GM23248 (cell line): ENCODE measurements around the gene PRR23A.

Experiments used
- EZH2 ChIP-seq: fragments of 200-600 bp; sonication (generic); IDR thresholded peaks from 2 replicates; pipeline ENCODE4 v1.6.1; 2018; ENCODE audit warnings: antibody characterized with exemption, mild to moderate bottlenecking; ENCODE audit not compliant: insufficient read depth, poor library complexity, severe bottlenecking
- EZH2phosphoT487 ChIP-seq: fragments of 200-600 bp; sonication (generic); IDR thresholded peaks from 2 replicates; pipeline ENCODE4 v1.6.1; 2018; ENCODE audit warnings: antibody characterized with exemption, moderate library complexity, mild to moderate bottlenecking, low read depth; ENCODE audit not compliant: insufficient read depth

DNA sequence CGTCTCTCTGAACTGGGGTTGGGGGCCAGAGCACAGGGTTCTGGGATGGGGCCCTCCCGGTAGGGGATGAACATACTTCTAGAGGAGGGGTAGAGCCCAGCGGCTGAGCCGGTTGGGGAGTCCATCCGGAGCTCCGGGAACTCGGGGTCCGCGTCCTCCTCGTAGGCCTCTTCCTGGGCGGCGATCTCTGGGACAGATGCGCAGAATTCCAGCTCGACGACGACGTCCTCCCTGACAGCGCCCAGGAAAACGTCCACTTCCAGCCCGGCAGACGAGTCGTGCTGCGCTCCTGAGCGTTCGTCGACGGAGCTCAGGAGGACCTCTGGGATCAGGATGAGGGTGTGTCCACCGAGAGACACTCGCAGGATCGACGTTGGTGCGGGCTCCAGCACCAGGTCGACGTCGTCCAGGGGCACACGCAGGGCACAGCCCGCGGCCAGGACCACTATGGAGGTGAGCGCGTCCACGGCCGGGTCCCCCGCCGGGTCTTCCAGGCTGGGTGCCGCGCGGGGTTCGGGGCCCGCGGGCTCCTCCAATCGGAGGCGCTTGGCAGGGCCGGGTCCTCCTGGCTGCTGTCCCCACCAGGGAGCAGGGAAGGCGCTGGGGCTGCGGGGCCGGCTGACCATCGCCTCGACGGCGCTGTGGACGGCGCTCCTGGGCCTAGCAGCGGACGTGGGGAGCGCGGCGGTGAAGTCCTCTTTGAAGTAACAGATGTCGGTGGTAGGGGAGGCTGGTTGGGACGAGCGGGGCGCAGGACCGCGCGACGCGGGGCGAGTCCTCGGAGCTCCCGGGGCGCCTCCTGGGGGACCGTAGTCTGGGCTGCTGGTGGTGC lies 14.2 kb upstream of the PRR23A start:
- no peak for TF ChIP-seq EZH2phosphoT487
- no peak for TF ChIP-seq EZH2
